ENCODE results near the gene C1R. TPM values are rescaled to one million over a fixed set of nuclear protein-coding genes. Genes with fewer than 3 reads are reported as not detected.

The C1R gene
- total RNA-seq, 1 experiment from 2014 or later = 1.3 TPM

DNA sequence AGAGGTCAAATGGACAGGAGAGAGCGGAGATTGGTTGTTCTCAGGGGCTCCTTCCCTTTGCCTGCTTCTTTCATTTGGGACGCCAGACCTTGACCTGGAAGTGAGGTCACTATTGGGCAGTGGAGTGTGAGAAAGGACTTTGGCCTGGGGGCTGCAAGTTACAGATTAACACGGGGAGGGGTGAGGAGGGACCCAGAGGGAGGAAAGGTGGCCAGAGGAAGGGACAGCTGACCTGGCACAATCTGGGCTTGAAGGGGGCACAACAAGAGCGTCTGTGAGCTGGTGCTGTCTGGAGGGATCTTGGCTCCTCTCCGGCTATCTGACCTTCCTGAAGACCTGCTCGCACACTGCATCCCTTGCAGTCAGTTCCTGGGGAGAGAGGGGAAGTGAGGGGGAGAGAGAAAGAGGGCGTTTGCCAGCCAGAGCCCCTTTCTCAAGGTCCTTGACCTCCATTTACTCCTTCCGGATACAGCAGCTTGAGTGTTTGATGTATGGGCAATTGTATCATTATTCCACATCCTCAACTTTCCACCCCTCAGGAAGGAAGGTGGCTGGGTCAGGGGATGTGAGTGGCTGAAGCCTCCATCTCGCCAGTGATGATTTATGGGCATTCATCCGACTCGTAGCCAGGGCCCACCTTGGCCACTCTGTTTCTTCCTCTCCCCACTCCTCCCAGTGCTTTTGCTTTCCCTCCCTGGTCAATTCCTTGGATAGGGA is 31.7 kb upstream of the C1R start:
- intact Hi-C loops (cut with micrococcal nuclease; ENCODE audit: unreplicated experiment) (no loop called here), in situ Hi-C loops (cut with HindIII; ENCODE audit: low pct_unique_long_range_greater_than_20kb, low sequenced_read_pairs) (no loop called here)
- H3K4me3 ChIP-seq (ENCODE audit: low read depth in 2 of 2, low read length in 2 of 2) = no peak overlapping the region
- no peaks in the 10 kb centered on the region for H3K4me1 ChIP-seq (ENCODE audit: control insufficient read depth, insufficient read depth, low read length)
- H3K36me3 ChIP-seq (ENCODE audit: control insufficient read depth, insufficient read depth, low read length) = no peaks in the 10 kb centered on the region
- H3K27me3 ChIP-seq (ENCODE audit: control insufficient read depth, insufficient read depth, low read length) = no peaks in the 10 kb centered on the region
- ATAC-seq (no peak), DNase-seq (ENCODE audit: low read depth, low spot score) (no peak)
- no TSS peak for BruUV-seq (replicated peaks)
- ChIA-PET POLR2A (interaction anchor here (0.6 kb wide), 1 partner anchor 29 kb away, joined by 3 read pairs; no protein-coding TSS in a partner anchor), CTCF (no interaction called here)
- no peak for TF ChIP-seq POLR2AphosphoS5 (IDR thresholded peaks at IDR 0.05; ENCODE audit: low read depth, low read length)
- TF ChIP-seq, protein P1, sequence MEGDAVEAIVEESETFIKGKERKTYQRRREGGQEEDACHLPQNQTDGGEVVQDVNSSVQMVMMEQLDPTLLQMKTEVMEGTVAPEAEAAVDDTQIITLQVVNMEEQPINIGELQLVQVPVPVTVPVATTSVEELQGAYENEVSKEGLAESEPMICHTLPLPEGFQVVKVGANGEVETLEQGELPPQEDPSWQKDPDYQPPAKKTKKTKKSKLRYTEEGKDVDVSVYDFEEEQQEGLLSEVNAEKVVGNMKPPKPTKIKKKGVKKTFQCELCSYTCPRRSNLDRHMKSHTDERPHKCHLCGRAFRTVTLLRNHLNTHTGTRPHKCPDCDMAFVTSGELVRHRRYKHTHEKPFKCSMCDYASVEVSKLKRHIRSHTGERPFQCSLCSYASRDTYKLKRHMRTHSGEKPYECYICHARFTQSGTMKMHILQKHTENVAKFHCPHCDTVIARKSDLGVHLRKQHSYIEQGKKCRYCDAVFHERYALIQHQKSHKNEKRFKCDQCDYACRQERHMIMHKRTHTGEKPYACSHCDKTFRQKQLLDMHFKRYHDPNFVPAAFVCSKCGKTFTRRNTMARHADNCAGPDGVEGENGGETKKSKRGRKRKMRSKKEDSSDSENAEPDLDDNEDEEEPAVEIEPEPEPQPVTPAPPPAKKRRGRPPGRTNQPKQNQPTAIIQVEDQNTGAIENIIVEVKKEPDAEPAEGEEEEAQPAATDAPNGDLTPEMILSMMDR (IDR thresholded peaks at IDR 0.05) = no peak
- no peak for TF ChIP-seq SIN3A (IDR thresholded peaks at IDR 0.05; ENCODE audit: borderline replicate concordance, insufficient read depth, low read depth, low read length)
- no peak for TF ChIP-seq TCF7L2 (IDR thresholded peaks at IDR 0.05; ENCODE audit: low read depth, low read length)
- TF ChIP-seq, protein P2, sequence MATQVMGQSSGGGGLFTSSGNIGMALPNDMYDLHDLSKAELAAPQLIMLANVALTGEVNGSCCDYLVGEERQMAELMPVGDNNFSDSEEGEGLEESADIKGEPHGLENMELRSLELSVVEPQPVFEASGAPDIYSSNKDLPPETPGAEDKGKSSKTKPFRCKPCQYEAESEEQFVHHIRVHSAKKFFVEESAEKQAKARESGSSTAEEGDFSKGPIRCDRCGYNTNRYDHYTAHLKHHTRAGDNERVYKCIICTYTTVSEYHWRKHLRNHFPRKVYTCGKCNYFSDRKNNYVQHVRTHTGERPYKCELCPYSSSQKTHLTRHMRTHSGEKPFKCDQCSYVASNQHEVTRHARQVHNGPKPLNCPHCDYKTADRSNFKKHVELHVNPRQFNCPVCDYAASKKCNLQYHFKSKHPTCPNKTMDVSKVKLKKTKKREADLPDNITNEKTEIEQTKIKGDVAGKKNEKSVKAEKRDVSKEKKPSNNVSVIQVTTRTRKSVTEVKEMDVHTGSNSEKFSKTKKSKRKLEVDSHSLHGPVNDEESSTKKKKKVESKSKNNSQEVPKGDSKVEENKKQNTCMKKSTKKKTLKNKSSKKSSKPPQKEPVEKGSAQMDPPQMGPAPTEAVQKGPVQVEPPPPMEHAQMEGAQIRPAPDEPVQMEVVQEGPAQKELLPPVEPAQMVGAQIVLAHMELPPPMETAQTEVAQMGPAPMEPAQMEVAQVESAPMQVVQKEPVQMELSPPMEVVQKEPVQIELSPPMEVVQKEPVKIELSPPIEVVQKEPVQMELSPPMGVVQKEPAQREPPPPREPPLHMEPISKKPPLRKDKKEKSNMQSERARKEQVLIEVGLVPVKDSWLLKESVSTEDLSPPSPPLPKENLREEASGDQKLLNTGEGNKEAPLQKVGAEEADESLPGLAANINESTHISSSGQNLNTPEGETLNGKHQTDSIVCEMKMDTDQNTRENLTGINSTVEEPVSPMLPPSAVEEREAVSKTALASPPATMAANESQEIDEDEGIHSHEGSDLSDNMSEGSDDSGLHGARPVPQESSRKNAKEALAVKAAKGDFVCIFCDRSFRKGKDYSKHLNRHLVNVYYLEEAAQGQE (IDR thresholded peaks at IDR 0.05; ENCODE audit: insufficient read depth in 1 of 2, low read depth in 2 of 2, low read length in 1 of 2) = no peak
- no peaks in the 10 kb centered on the region for H3K9me3 ChIP-seq (ENCODE audit: control insufficient read depth, insufficient read depth, low read depth, low read length)
- no peak overlapping the region for H3K27ac ChIP-seq (ENCODE audit: low read length)

DNA sequence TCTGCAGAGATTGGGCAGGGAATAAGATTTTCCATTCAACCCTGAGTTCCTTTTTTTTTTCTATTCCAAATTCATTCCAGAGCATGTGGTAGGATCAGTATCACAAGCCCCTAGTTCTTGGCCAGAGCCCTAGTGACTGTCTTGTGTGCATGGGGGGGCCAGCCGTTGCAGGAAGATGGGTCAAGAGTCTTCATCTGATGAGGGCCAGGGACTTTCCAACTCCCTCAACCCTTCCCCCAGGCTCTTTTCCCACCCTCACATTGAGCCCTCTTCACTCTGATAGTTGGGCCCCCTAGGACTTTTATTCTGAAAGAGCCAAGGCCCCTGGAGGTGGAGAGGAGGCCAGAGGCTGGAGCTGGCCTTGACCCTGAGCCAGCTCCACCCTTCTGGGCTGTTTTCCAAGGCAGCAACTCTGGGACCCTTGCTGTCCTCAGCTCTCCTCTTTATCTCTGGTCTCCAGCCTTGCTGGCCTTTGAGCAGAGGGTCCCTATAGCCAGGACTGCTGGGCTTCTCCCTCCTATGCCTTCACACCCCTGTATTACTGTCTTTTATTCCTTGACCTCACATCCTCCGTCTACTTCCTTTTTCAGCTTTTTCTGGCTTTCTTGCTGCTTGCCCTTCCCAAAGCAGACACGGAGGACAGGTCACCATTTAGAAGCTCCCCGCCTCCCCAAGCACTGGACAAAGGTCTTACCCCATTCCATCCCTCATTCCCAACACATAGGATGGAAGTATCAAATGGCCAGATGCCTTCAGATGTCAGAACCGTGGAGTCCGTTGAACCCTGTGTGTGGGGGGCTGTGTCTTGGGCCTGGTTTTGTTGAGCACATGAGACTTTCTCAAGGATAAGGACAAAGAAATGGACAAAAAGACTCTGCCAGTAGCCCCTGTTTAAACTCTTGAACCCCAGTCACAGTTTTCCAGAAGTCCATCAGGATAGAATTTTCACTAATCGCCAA is 30.8 kb upstream of the C1R start:
- TF ChIP-seq POLR2AphosphoS5 (IDR thresholded peaks at IDR 0.05; ENCODE audit: low read depth, low read length) (no peak), SIN3A (IDR thresholded peaks at IDR 0.05; ENCODE audit: borderline replicate concordance, insufficient read depth, low read depth, low read length) (no peak), TCF7L2 (IDR thresholded peaks at IDR 0.05; ENCODE audit: low read depth, low read length) (no peak)
- TF ChIP-seq, protein P1 (IDR thresholded peaks at IDR 0.05) = no peak
- TF ChIP-seq, protein P2 (IDR thresholded peaks at IDR 0.05; ENCODE audit: insufficient read depth in 1 of 2, low read depth in 2 of 2, low read length in 1 of 2) = no peak
- ChIA-PET POLR2A (interaction anchor here (0.6 kb wide), 1 partner anchor 30 kb away, joined by 3 read pairs; no protein-coding TSS in a partner anchor), CTCF (no interaction called here)
- intact Hi-C loops (cut with micrococcal nuclease; ENCODE audit: unreplicated experiment) (no loop called here), in situ Hi-C loops (cut with HindIII; ENCODE audit: low pct_unique_long_range_greater_than_20kb, low sequenced_read_pairs) (no loop called here)
- DNase-seq (ENCODE audit: low read depth, low spot score) = no peak
- H3K27me3 ChIP-seq (ENCODE audit: control insufficient read depth, insufficient read depth, low read length) = no peaks in the 10 kb centered on the region
- no peak overlapping the region for H3K4me3 ChIP-seq (ENCODE audit: low read depth in 2 of 2, low read length in 2 of 2)
- no peak for ATAC-seq
- H3K27ac ChIP-seq (ENCODE audit: low read length) = no peak overlapping the region
- H3K4me1 ChIP-seq (ENCODE audit: control insufficient read depth, insufficient read depth, low read length) = no peaks in the 10 kb centered on the region
- no TSS peak for BruUV-seq (replicated peaks)
- H3K36me3 ChIP-seq (ENCODE audit: control insufficient read depth, insufficient read depth, low read length) = no peaks in the 10 kb centered on the region
- H3K9me3 ChIP-seq (ENCODE audit: control insufficient read depth, insufficient read depth, low read depth, low read length) = no peaks in the 10 kb centered on the region

Data from Panc1 (cell line).